OCI-LY3 (cell line): ENCODE measurements around the gene ZCCHC12.

Experiments used
- H2AFZ ChIP-seq: fragments of 200-600, 300-600 bp; shearing (Covaris generic); 2 replicates; pipeline ENCODE4 v1.6.0; 2014; ENCODE audit warnings: antibody characterized with exemption, low read depth, low read length
- H3K27ac ChIP-seq: fragments of 200-600, 300-600 bp; sonication (generic); 2 replicates; pipeline ENCODE4 v1.5.1; 2014; ENCODE audit warnings: mild to moderate bottlenecking, low read length, moderate library complexity, mixed read lengths
- H3K27me3 ChIP-seq: fragments of 200-600, 300-600 bp; sonication (generic); 2 replicates; pipeline ENCODE4 v1.6.1; 2014; ENCODE audit warnings: low read depth, low read length, mixed read lengths
- H3K36me3 ChIP-seq: fragments of 200-600, 300-600 bp; sonication (generic); replicated peaks from 2 replicates; pipeline ENCODE3; 2014; ENCODE audit warnings: low read depth, low read length, mixed read lengths
- H3K4me1 ChIP-seq: fragments of 300-600, 200-600 bp; sonication (generic); 2 replicates; pipeline ENCODE4 v1.6.1; 2014; ENCODE audit warnings: low read length, mixed read lengths
- H3K4me2 ChIP-seq: fragments of 200-600, 300-600 bp; sonication (generic); 2 replicates; pipeline ENCODE4 v1.6.1; 2014; ENCODE audit warnings: low read length, mixed read lengths
- H3K4me3 ChIP-seq: fragments of 300-600, 200-600 bp; sonication (generic); 2 replicates; pipeline ENCODE4 v1.5.1; 2014; ENCODE audit warnings: antibody characterized with exemption, mild to moderate bottlenecking, low read length, moderate library complexity
- H3K79me2 ChIP-seq: fragments of 300-600, 200-600 bp; shearing (Covaris generic); 2 replicates; pipeline ENCODE4 v1.6.1; 2014; ENCODE audit warnings: mild to moderate bottlenecking, low read length, mixed read lengths
- H3K9ac ChIP-seq: fragments of 300-600, 200-600 bp; shearing (Covaris generic); 2 replicates; pipeline ENCODE4 v1.6.0; 2014; ENCODE audit warnings: mild to moderate bottlenecking, low read length, moderate library complexity
- H3K9me3 ChIP-seq: fragments of 200-600, 300-600 bp; shearing (Covaris generic); 2 replicates; pipeline ENCODE4 v1.6.1; 2014; ENCODE audit warnings: low read length, mixed read lengths; ENCODE audit not compliant: insufficient read depth
- H4K20me1 ChIP-seq: fragments of 200-600, 300-600 bp; sonication (generic); 2 replicates; pipeline ENCODE4 v1.6.1; 2016; ENCODE audit warnings: low read length, mixed read lengths; ENCODE audit not compliant: insufficient read depth
- CTCF ChIP-seq: fragments of 200-600, 300-600 bp; sonication (generic); IDR thresholded peaks from 2 replicates; pipeline ENCODE4 v1.5.1; 2014; ENCODE audit warnings: antibody characterized with exemption, low read length, low read depth
- EZH2phosphoT487 ChIP-seq: fragments of 200-600 bp; shearing (Covaris generic); IDR thresholded peaks from 2 replicates; pipeline ENCODE4 v1.6.1; 2018; ENCODE audit warnings: antibody characterized with exemption, mixed run types, low read depth

Gene ZCCHC12

DNA sequence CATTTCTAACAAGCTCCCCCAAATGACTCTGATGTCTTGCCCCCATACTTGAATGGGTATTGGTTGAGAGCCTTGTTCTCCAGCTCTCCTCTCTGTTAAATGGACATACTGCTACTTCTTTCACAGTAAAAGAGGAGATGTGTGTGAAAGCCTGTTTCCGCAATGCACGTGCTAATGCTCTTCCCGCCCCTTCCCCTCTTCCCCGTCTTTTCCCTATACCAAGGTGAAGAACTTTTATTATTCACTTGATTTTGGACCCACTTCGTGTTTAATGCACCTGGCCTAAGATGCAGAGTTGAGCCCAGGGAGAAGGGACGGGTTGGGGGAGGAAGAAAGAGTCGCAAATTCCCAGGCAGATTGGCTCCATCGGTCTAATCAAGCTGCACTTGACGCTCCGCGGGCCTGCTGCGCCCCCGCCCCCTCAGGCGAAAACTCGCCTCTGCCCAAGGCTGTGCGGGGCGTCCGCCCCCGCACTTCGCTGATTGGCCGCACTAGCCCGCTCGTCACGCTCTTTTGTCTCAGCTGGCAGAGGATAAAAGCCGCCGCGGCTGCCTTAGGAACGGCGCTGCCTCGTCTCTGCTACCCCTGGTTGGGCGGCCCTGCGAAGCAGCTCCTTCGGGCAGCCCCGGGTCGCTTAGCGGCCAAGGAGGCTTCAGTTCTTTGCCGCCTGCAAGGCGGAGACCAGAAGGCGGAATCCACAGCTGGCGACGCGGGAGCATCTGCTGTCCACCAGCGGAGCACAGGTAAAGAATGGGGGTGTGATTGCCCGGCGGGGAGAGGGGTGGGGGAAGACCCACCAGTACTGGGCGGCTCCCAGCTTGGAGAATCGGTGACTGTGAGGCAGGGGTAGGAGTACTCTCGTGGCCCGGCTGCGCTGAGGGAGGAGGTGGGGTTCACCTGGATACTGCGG is at the start of gene ZCCHC12:
ZCCHC12 (plus strand) TSS at position 562 of the 910 bp plus-strand sequence. CDS start 1,421 bp downstream, outside the sequence.
- Histone ChIP-seq H2AFZ (no peak within 1 kb of the TSS), H3K27ac (no peak within 1 kb of the TSS), H3K79me2 (no peaks in the 10 kb centered on the region), H4K20me1 (no peaks in the 10 kb centered on the region), H3K9me3 (no peaks in the 10 kb centered on the region), H3K9ac (no peak within 1 kb of the TSS), H3K4me3 (no peak within 1 kb of the TSS), H3K4me1 (no peaks in the 10 kb centered on the region), H3K27me3 (0 out of 2 replicates have a peak, but pooled peaks cover 8% of the 10 kb centered on the region), H3K4me2 (no peak within 1 kb of the TSS), H3K36me3 (no peaks in the 10 kb centered on the region)
- TF ChIP-seq EZH2phosphoT487, result no peak
- TF ChIP-seq CTCF, result no peak

GRCh38 chrX:118779581-118779980 is 44.0 kb upstream of the ZCCHC12 start:
- no peak for TF ChIP-seq CTCF
- no peak for TF ChIP-seq EZH2phosphoT487
- Histone ChIP-seq H3K9me3 (no peaks in the 10 kb centered on the region), H3K4me1 (no peaks in the 10 kb centered on the region), H3K9ac (no peak overlapping the region), H3K79me2 (no peaks in the 10 kb centered on the region), H3K27me3 (no peaks in the 10 kb centered on the region), H3K4me3 (no peak overlapping the region), H3K36me3 (no peaks in the 10 kb centered on the region), H2AFZ (no peak overlapping the region), H3K27ac (no peak overlapping the region), H4K20me1 (no peaks in the 10 kb centered on the region), H3K4me2 (no peak overlapping the region)

DNA sequence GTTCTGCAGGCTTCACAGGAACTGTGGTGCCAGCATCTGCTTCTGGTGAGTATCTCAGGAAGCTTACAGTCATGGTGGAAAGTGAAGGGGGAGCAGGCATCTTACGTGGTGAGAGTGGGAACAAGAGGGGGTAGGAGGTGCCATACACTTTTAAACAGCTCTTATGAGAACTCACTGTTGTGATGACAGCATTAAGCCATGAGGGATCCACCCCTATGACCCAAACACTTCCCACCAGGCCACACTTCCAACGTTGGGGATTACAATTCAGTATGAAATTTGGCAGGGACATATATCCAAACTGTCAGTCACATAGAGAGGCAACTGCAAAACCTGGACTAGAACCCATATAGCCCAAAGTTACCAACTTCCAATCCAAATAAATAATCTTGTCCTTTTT is 43.1 kb upstream of the ZCCHC12 start:
- no peak for TF ChIP-seq CTCF
- no peak for TF ChIP-seq EZH2phosphoT487
- no peak overlapping the region for H3K4me3 ChIP-seq
- H3K27ac ChIP-seq, result no peak overlapping the region
- H3K27me3 ChIP-seq, result no peaks in the 10 kb centered on the region
- H2AFZ ChIP-seq, result no peak overlapping the region
- no peaks in the 10 kb centered on the region for H3K36me3 ChIP-seq
- H3K9me3 ChIP-seq, result no peaks in the 10 kb centered on the region
- H3K4me1 ChIP-seq, result no peaks in the 10 kb centered on the region
- H3K9ac ChIP-seq, result no peak overlapping the region
- H4K20me1 ChIP-seq, result no peaks in the 10 kb centered on the region
- no peaks in the 10 kb centered on the region for H3K79me2 ChIP-seq
- H3K4me2 ChIP-seq, result no peak overlapping the region

DNA sequence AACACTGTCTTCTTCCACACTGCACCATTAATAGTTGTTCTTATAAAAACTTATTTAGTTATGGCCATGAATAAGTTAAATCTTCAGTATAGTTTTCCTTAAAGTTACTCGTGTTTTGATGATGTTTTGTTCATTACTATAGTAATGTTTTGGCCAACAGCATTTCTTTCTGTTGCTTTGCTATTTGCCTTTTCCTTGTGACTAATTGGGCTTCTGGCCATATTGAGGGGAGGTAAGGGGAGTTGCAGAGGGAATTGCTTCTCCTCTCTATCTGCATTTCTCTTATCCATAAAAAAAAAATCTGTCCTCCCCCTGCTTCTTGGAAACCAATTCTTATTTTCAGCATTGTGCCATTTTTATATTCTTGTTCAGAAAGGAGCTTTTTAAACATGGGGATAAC is 42.7 kb upstream of the ZCCHC12 start:
- Histone ChIP-seq H3K27me3 (no peaks in the 10 kb centered on the region), H4K20me1 (no peaks in the 10 kb centered on the region), H3K79me2 (no peaks in the 10 kb centered on the region), H3K27ac (no peak overlapping the region), H2AFZ (no peak overlapping the region), H3K4me1 (no peaks in the 10 kb centered on the region), H3K4me3 (no peak overlapping the region), H3K4me2 (no peak overlapping the region), H3K9ac (no peak overlapping the region), H3K36me3 (no peaks in the 10 kb centered on the region), H3K9me3 (no peaks in the 10 kb centered on the region)
- TF ChIP-seq CTCF (no peak), EZH2phosphoT487 (no peak)
